Activated CD4-positive, alpha-beta T cell treated with anti-CD3 and anti-CD28 coated beads for 1 hour (primary cell): ENCODE data around the gene GRK3.

ENCODE experiments used
- DNase-seq: peaks from one replicate; pipeline ENCODE4 v3.0.0-alpha.2; 2020

The GRK3 gene

DNA sequence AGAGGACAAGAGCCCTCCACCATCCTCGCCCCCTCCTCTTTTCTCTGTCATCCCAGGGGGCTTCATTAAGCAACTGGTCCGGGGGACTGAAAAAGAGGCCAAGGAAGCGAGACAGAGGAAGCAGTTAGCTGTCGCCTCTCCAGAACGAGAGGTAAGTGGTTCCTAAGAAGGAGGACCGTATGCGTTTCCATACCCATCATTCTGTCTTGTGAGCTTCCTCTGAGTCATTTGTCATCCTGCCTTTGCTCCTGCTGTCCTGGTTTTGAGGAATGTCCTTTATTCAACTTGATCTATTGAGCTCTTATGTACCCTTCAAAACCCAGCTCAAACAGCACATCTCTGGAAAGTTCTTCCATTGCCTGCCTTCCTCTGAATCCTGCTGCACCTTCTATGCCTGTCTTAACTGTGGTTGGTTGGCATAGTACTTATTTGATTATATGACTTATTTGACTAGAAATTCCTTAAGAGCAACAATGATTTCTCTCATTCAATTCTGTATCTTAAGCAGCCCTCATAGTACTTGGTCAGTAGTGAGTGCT, 198.8 kb downstream of the GRK3 start:
- no peak for DNase-seq

DNA sequence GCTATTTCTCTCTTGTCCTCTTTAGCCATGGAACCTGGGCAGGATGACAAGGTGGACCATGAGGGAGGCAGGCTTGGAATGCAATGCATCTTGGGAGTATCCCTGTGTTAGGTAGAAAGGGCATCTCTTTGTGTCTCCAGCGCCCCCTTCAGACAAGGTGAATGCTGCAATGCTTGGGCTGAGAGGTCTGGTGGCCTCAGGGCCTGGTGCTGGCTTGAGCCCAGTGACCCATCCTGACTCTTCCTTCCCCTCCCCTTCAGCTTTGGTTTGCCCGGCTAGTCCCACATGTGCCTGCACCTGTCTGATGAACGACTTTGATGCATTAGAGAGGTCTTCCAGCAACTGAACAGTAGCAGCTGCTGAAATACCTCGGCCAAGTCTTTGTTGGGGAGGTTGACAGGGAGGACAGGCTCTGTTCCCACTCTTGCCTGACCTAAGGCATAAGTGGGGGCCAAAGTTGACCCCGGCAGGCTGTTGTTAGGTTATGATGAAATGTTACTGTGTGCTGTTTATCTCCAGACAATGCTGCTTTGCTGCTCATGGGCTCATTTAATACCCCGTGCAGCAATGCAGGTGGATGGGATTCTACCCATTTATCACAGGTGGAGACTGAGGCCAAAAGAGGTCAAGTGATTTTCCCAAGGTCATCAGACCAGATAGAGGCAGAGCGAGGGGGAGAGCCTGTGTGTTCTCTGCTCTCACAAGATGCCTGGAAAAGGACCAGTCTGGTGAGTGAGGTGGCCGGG, 200.0 kb downstream of the GRK3 start:
- DNase-seq, result no peak

DNA sequence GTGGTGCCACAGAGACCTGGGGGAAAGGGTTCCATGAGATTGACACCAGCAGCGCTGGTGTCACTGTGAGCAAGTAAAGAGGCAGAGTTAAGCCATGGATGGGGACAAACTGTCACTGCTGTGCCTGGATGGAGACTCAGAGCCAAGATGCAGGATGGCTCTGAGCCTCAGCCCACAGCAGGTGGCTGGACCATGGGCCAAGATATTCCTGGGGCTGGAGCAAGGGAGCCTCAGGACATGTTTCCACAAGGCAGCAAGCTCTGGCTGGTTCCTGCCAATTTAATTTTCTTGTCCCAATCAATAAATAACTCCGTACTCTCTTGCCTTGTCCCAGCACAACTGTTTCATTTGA, 200.5 kb downstream of the GRK3 start:
- DNase-seq, result no peak

DNA sequence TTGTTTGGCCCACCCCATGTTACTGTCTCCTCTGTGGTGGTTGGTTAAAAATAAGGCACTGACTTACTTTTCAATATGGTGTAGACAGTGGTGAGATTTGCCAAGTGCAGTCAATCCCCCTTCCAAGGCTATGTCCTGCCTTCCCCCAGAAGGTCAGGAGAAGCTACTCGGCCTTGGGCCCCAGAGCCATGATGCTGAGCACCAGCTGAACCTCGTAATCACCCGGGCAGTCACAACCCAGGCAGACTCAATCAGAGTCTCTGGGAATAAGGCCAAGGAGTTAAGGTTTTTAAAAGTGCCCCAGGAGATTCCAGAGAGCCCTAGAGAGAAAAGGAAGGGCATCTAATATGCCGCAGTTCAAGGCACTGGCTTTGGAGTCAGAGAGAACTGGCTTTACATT, 201.3 kb downstream of the GRK3 start:
- no peak for DNase-seq

DNA sequence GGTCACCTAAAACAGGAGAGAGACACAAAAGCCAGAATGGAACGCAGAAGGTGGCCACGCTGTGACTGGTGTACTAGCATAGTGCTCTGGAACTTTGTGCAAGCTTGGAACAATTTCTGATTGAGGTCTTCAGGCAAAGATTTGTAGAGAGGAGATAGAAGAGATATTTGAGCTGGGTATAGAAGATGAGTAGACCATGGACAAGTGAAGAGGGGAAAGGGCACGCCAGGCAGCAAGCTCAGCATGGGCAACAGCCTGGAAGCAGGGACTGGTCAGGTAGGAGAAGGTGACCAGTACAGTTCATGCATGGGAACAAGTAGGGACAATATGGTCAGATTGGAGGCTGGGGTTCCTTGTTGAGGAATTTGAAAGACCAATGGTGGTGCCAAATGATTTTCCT, 201.9 kb downstream of the GRK3 start:
- DNase-seq, result no peak

DNA sequence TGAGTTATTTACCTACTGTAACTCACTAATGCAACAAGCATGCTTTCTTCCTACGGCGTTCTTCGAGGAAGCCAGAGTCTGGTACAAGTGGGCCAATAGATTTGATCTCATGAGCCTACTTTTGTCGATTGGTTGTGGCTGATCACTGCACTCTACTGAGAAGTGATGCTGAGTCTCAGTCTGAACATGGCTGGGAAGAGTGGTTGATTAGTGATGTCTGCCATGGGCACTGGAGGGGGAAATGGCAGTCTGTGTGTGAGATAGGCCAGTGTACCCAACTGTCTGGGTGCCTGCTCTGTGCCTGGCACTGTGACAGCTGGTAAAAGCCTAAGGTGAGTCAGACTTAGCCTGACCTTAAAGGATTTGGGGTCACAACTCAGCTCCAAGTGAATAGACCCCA, 205.9 kb downstream of the GRK3 start:
- no peak for DNase-seq

DNA sequence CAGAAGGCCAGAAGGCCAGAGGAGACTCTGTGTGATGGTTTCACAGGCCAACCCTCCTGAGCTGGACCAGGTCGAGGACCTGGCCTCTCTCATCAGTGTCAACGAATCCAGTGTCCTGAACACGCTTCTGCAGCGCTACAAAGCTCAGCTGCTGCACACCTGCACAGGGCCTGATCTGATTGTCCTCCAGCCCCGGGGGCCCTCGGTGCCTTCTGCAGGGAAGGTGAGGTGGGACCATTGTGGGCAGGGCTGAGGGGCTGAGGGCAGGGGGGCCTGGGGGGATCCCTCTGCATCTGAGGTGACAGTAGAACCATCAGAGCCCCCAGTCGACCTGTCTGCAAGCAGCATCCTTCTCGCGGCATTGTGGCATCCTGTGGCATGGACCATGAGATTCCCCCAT, 207.8 kb downstream of the GRK3 start:
- DNase-seq, result no peak

DNA sequence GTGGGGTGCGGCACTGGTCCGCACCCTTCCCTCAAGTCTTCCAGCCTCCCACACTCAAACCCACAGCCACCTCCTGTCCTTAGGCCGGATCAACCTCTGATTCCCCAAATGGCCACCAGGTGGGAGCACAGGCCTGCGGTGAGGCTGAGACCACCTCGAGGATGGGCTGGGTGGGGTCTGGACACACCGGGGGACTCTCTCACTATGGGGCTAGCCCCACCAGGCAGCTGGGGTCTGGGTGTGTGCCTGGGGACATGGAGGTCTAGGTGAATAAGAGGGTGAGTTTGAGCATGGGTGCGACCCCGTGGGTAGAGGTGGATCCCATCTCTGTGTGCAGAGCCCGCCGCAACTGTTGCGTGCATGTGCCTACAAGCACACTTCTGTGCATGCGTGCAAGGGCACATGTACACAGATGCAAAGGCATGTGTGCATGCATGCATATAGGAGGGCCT, 210.1 kb downstream of the GRK3 start:
- DNase-seq, result no peak

DNA sequence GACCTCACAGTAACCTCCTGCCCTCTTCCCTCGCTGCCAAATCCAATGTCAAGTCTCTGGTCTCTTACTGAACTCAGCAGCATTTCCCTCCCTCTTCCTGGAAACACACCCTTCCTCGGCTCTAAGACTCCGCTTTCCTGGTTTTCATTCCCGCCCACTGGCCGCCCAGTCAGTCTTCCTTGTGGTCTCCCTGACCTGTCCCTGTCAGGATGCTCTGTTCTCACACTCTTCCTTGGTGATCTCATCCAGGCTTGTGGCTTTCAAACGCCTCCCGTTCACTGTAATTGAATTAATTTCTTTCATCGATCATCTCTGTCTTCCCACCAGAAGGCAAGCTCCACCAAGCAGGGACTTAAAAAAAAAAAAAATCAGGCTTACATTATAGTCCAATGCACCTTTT, 211.1 kb downstream of the GRK3 start:
- no peak for DNase-seq

DNA sequence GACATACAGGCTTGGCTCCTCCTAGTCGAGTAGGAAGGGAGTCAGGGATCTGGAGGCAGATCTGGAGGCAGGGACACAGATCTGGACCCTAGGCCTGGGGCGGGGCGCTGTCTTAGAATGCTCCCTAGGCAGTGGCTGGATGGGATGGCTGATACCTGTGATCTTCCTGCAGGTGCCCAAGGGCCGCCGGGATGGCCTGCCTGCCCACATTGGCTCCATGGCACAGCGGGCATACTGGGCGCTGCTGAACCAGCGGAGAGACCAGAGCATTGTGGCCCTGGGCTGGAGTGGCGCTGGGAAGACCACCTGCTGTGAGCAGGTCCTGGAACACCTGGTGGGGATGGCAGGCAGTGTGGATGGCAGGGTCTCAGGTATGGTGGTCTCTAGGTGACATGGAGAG, 212.9 kb downstream of the GRK3 start:
- DNase-seq, result no peak

DNA sequence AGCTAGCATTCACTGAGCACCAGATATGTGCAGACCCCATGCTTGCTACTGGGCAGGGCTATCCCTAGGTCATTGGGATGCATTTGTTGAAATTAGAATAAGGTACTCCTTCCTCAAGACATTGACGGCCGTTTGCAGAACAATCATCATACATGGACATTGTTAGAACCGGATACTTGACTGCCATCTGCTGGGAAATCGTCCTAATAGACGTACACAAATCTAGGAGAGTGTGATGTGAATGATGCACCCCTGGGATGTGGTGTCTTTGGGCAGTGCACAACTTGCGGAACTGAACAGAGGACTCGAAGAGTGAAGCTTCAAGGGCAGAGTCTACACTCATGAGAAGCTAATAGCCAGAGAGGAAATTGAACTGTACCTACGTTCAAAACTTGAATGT, 213.4 kb downstream of the GRK3 start:
- no peak for DNase-seq
